ENCODE measurements around the gene SALL3. TPM values are rescaled to one million over a fixed set of nuclear protein-coding genes. Genes with fewer than 3 reads are reported as not detected.

Gene SALL3
- total RNA-seq, 1 donor from 2014 or later: not detected

DNA sequence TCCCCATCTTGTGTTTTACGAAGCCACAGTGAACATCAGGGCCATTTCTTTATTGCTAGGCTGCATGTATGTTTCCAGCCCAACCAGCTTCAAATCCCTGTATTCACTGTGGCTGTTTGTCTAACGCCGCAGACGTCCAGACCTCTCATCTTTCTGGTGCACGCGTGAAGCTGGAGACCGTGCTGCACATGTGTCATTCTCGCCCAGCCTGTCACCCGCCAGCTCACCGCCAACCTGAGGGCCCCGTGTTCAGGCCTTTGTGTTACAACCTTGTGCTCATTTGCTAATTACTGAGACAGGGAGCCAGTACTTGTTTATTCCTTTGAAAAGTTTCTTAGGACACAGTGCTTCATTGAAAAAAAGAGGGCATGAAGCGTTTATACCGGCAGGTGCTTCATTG, 21.4 kb downstream of the SALL3 start:
- no peak for ATAC-seq (ENCODE audit: low read depth)
- POLR2A ChIA-PET: no interaction called here

DNA sequence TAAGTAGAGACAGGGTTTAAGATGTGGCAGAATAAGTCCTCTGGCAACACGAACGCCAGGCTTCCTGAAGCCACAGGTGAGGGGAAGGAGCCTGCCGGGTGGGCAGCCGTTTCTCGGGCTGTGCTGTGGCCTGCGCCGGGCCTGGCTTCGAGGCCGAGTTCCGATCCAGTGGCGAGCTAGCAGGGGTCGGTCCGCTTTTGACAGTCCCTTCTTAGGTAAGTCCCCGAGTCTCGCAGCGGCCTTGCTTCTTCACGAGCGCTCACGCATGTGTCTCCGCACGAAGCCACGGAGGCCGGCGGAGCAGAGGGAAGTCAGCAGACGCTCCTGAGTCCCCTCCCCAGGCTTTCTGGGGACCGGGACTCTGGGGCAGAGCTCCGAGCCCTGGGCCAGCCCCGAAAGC, 26.0 kb downstream of the SALL3 start:
- Mint-ChIP-seq H3K4me3 (no peak overlapping the region), H3K4me1 (no peaks in the 10 kb centered on the region), H3K27me3 (peaks cover 8% of the 10 kb centered on the region), H3K36me3 (ENCODE audit: low read depth) (no peaks in the 10 kb centered on the region), H3K9me3 (no peaks in the 10 kb centered on the region), H3K27ac (no peak overlapping the region)
- no peak for ATAC-seq (ENCODE audit: low read depth)
- TF ChIP-seq, protein P1, sequence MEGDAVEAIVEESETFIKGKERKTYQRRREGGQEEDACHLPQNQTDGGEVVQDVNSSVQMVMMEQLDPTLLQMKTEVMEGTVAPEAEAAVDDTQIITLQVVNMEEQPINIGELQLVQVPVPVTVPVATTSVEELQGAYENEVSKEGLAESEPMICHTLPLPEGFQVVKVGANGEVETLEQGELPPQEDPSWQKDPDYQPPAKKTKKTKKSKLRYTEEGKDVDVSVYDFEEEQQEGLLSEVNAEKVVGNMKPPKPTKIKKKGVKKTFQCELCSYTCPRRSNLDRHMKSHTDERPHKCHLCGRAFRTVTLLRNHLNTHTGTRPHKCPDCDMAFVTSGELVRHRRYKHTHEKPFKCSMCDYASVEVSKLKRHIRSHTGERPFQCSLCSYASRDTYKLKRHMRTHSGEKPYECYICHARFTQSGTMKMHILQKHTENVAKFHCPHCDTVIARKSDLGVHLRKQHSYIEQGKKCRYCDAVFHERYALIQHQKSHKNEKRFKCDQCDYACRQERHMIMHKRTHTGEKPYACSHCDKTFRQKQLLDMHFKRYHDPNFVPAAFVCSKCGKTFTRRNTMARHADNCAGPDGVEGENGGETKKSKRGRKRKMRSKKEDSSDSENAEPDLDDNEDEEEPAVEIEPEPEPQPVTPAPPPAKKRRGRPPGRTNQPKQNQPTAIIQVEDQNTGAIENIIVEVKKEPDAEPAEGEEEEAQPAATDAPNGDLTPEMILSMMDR (IDR thresholded peaks at IDR 0.05): no peak
- no peak for DNase-seq
- intact Hi-C loops (cut with micrococcal nuclease): no loop called here
- POLR2A ChIA-PET: no interaction called here
- CTCF ChIA-PET: no interaction called here

More for the DNA sequence above, 21.4 kb downstream of the SALL3 start:
- Mint-ChIP-seq H3K36me3 (ENCODE audit: low read depth) (no peaks in the 10 kb centered on the region), H3K27ac (no peak overlapping the region), H3K4me3 (no peak overlapping the region), H3K27me3 (peaks cover 8% of the 10 kb centered on the region), H3K4me1 (no peaks in the 10 kb centered on the region), H3K9me3 (no peaks in the 10 kb centered on the region)
- no peak for DNase-seq
- CTCF ChIA-PET: no interaction called here
- TF ChIP-seq, protein P1 (IDR thresholded peaks at IDR 0.05): no peak
- intact Hi-C loops (cut with micrococcal nuclease): no loop called here

GRCh38 chr18:79006106-79006795, 26.6 kb downstream of the SALL3 start:
- Mint-ChIP-seq H3K9me3 (no peaks in the 10 kb centered on the region), H3K36me3 (ENCODE audit: low read depth) (no peaks in the 10 kb centered on the region), H3K4me1 (no peaks in the 10 kb centered on the region), H3K27ac (no peak overlapping the region), H3K27me3 (peaks cover 5% of the 10 kb centered on the region), H3K4me3 (no peak overlapping the region)
- intact Hi-C loops (cut with micrococcal nuclease): no loop called here
- DNase-seq: no peak
- no peak for ATAC-seq (ENCODE audit: low read depth)
- ChIA-PET CTCF (no interaction called here), POLR2A (interaction anchor here (0.5 kb wide), 1 partner anchor 1113 kb away, joined by 5 read pairs; no protein-coding TSS in a partner anchor)
- TF ChIP-seq, protein P1 (IDR thresholded peaks at IDR 0.05): no peak

- Mint-ChIP-seq H3K27ac (no peak overlapping the region), H3K4me1 (no peaks in the 10 kb centered on the region), H3K9me3 (no peaks in the 10 kb centered on the region), H3K36me3 (ENCODE audit: low read depth) (no peaks in the 10 kb centered on the region), H3K27me3 (no peaks in the 10 kb centered on the region), H3K4me3 (no peak overlapping the region)
- ATAC-seq (ENCODE audit: low read depth) (no peak), DNase-seq (no peak)
- ChIA-PET CTCF (no interaction called here), POLR2A (no interaction called here)
- intact Hi-C loops (cut with micrococcal nuclease): no loop called here
- TF ChIP-seq, protein P1 (IDR thresholded peaks at IDR 0.05): no peak
Measured at GRCh38 chr18:79007440-79007839, 27.8 kb downstream of the SALL3 start.

DNA sequence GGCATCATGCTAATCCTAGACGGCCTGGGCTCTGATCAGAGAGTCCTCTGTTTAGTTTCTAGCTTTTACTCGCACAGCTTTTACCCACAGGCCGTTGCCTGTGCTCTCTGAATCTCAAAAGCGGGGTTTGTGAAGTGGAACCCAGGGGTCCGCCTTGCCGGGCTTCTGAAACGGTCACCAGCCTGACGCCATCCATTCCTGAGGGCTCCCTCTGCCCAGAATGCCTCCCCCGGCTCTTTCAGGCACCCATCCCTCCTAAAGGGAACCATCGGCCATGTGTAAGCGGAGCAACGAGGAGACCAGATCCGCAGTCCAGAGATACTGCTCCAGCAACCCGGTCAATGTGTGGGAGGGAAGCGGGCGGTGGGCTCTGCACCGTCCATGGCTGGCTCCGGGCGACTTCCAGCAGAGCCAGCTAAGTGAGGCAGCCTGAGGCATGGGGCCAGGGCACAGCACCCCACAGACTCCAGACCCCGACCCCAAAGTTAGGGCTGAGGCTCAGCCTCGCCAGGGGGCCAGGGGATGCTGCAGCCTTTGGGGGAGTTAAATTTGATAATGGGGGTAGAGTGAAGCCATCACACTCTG, 28.8 kb downstream of the SALL3 start:
- DNase-seq (no peak), ATAC-seq (ENCODE audit: low read depth) (no peak)
- H3K4me1 Mint-ChIP-seq: no peaks in the 10 kb centered on the region
- no peaks in the 10 kb centered on the region for H3K27me3 Mint-ChIP-seq
- CTCF ChIA-PET: no interaction called here
- POLR2A ChIA-PET: no interaction called here
- no peak overlapping the region for H3K4me3 Mint-ChIP-seq
- intact Hi-C loops (cut with micrococcal nuclease): no loop called here
- TF ChIP-seq, protein P1 (IDR thresholded peaks at IDR 0.05): no peak
- H3K36me3 Mint-ChIP-seq (ENCODE audit: low read depth): no peaks in the 10 kb centered on the region
- H3K27ac Mint-ChIP-seq: no peak overlapping the region
- H3K9me3 Mint-ChIP-seq: no peaks in the 10 kb centered on the region

Measured in activated B cell treated with CpG ODN at 0.5 μM for 24 hours (primary cell).